Lower leg skin (tissue), 3 donors: ENCODE data around the gene DCDC2C.

Experiments used
- CTCF ChIP-seq, 3 donors: fragments of 450-650 bp; IDR thresholded peaks; one replicate each; pipeline ENCODE4 v1.5.1; 2016; ENCODE audit warnings: antibody characterized with exemption in 3 of 3, mild to moderate bottlenecking in 3 of 3, moderate library complexity in 2 of 3
- POLR2A ChIP-seq, 2 donors: fragments of 450-650 bp; IDR thresholded peaks; one replicate each; pipeline ENCODE4 v1.6.1; 2016 to 2017; ENCODE audit warnings: antibody characterized with exemption in 2 of 2, mild to moderate bottlenecking in 1 of 2, moderate library complexity in 1 of 2

DNA sequence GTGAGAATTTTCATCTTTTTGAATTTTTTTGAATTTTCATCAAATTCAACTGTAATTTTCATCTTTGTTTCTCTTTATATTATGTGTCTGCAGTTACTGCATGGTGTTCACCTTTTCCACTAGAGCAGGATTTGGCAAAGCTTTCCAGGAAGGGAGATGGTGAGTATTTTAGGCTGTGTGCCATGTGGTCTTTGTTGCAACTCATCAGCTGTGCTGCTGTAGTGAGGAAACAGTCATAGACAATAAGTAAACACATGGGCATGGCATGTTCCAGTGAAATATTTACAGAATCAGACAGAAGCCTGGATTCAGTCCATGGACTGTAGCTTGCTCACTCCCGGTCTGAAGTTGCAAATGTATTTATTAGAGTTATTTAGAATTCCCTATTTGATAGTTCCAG, 120.4 kb downstream of the DCDC2C start:
- TF ChIP-seq CTCF (IDR thresholded peaks at IDR 0.05) (no peak), POLR2A (IDR thresholded peaks at IDR 0.05) (no peak)
